ENCODE results near the gene MAMLD1. TPM values are rescaled to one million over a fixed set of nuclear protein-coding genes. Genes with fewer than 3 reads are reported as not detected.

MAMLD1 gene
- total and polyA plus RNA-seq, 2 of the 8 experiments (the other 6 are each of a cell fraction or from before 2014, with no cell fraction given) = 0.09 to 0.26 TPM

GRCh38 chrX:150410513-150410912 lies 47.4 kb downstream of the MAMLD1 start (continued):
- no peak for TF ChIP-seq ATF3 (IDR thresholded peaks at IDR 0.05; ENCODE audit: insufficient read depth, low read depth, low read length)
